NCI-H1092 treated with DMSO at 0.1 percent for 48 hours (cell line): Measurements from ENCODE around the gene HRCT1.

ENCODE experiments used
- DNase-seq: peaks from one replicate; lab custom pipeline; 2025; lab: John Stamatoyannopoulos, UW

Gene HRCT1

GRCh38 chr9:35944173-35944572 is 38.2 kb downstream of the HRCT1 start:
- no peak for DNase-seq

DNA sequence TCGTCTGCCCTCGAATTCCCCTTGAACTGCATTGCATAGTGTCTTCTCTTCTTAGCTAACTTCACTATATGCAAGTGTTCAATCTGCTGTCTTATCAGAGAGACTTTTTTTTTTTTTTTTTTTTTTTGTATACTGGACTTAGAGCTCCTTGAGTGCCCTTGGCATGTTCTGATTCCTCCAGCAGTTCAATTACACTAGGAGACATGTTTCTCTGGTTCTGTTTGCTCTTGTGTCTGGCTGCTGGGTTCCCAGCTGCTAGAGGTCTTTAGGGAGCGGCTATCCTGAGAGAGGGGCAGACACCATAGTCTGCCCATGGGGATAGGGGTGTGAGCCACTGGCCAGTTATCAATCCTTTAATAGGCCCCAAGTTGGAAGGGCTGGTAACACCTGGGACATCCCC is 38.8 kb downstream of the HRCT1 start:
- DNase-seq, result no peak

DNA sequence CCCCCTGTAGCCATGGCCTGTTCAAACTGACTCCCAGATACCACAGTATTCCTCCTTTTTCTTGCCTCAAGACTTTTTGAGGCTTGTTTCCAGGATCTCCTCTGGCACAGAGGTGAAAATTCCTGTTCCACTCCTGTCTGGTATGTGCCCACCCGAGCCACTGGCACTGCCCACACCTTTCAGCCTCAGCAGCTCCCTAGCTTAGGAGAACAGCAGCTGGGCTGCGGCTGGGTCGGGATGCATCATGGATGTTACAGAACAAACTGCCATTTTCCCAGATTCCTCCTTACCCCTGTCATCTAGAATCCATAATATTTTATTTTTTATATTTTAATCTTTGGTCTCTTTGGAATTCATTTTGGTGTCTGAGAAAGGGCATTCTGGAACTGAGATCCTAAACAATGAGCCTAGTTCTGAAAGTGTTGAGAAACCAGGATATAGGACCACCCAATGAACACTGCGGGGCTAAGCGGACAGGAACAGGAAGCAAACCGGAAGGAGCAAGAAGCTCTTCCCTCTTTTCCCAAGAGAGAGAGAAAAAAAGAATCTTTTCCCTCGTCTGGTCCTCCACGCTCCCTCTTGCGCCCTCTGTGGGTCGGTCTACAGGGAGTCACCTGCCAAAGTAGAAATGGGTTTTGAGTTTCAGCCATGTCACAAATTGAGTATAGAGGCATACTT is 39.5 kb downstream of the HRCT1 start:
- peak; percentile 89 for DNase-seq

GRCh38 chr9:35948451-35948850 is 42.4 kb downstream of the HRCT1 start:
- DNase-seq, result no peak

GRCh38 chr9:35948901-35949318 is 42.9 kb downstream of the HRCT1 start:
- DNase-seq, result no peak

- DNase-seq, result no peak
Measured at GRCh38 chr9:35951736-35952135, 45.7 kb downstream of the HRCT1 start.

DNA sequence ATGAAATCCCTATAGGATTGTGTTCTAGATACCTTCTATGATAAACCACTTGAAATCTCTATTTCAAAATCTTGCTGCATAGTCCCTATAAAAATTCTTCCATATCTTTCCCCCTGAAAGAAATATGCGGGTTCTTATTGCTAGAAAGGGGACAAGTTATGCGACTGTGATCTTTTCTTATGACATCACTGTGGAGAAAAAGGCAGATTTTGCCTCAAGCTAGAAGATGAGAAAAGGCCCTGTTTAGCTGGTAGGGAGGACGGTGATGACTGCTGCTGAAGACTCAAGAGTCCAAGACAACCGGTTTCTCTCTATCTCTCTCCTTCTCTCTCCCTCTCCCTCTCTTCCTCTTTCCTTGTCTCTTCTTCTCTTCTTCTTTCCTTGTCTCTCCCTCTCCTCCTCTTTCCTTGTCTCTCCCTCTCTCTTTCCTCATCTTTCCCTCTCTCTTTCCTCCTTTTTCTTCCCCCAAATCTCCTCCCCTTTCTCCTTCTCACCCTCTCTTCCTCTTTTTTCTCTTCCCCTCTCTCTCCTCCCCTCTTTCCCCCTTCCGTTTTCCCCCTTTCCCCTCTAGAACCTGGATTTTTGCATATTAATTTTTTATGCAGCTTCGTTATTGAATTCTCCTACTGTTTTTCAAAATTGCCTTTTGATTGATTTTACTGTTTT is 46.7 kb downstream of the HRCT1 start:
- no peak for DNase-seq

DNA sequence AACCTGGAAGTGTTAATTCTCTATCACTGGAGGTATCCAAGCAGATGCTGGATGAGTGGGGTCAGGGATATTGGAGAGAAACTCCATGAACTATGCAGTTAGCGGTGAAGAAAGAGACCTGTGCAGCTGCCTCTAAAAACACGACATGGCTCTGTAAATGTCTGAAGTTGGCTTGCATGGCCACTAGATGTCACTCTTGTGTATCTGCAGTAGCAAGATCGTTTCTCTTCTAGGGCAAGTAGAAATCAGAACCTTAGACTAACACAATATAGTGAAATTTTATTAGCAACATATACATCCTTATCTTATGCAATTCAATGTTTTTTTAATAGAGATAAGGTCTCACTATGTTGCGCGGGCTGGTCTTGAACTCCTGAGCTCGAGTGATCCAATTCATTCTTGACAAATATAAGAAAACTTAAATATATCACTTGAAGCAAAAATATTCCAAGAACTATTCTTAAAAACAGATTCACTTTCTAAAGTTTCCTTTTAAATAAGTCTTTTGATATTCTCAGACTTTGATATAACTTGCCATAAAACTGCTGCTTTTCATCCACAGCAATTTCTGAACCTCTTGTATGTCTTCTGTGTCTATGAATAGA is 49.0 kb downstream of the HRCT1 start:
- DNase-seq, result peak; percentile 84

- DNase-seq, result no peak
Measured at GRCh38 chr9:35956651-35957050, 50.6 kb downstream of the HRCT1 start.
